Mesodermal cell (in vitro differentiated cells): ENCODE results near the gene NWD2. TPM values are rescaled to one million over a fixed set of nuclear protein-coding genes. Genes with fewer than 3 reads are reported as not detected.
"Not testable (repeated sequence)": the region's sequence is repeated elsewhere in the genome, so short reads cannot be mapped to it uniquely, and the experiment has no call there.

Source experiments
- H3K27ac ChIP-seq: 2 replicates; pipeline ENCODE4 v1.7.0; 2013; ENCODE audit warnings: mild to moderate bottlenecking, low read depth, low read length, moderate library complexity; ENCODE audit not compliant: severe bottlenecking
- H3K36me3 ChIP-seq: 2 replicates; pipeline ENCODE4 v1.7.1; 2013; ENCODE audit warnings: mild to moderate bottlenecking, low read length, moderate library complexity; ENCODE audit not compliant: control insufficient read depth, insufficient read depth
- H3K4me1 ChIP-seq: one replicate; pipeline ENCODE4 v1.7.1; 2013; ENCODE audit warnings: mild to moderate bottlenecking, low read length; ENCODE audit not compliant: insufficient read depth, control insufficient read depth, poor library complexity, severe bottlenecking
- H3K4me3 ChIP-seq: 2 replicates; pipeline ENCODE4 v1.7.0; 2013; ENCODE audit warnings: low read length, control low read depth, mild to moderate bottlenecking; ENCODE audit not compliant: insufficient read depth, poor library complexity, severe bottlenecking; ENCODE audit errors: extremely low read depth
- H3K9me3 ChIP-seq: 2 replicates; pipeline ENCODE4 v1.7.1; 2013; ENCODE audit warnings: mild to moderate bottlenecking, low read length, moderate library complexity; ENCODE audit not compliant: control insufficient read depth
- WGBS, 2 experiments: methylation state at CpG; one replicate each; pipeline ENCODE4 v1.1.5; 2013; ENCODE audit warnings: missing lambda C conversion rate in 2 of 2; ENCODE audit not compliant: insufficient coverage in 2 of 2; 5-methylcytosine and 5-hydroxymethylcytosine counted together
- polyA plus RNA-seq, 2 experiments: library from polyadenylated mRNA; stranded (reverse); fragments of 50-300 nt; gene quantifications; one replicate each; pipeline ENCODE4 v1.2.3, GENCODE V29; 2013

Gene NWD2, protein sequence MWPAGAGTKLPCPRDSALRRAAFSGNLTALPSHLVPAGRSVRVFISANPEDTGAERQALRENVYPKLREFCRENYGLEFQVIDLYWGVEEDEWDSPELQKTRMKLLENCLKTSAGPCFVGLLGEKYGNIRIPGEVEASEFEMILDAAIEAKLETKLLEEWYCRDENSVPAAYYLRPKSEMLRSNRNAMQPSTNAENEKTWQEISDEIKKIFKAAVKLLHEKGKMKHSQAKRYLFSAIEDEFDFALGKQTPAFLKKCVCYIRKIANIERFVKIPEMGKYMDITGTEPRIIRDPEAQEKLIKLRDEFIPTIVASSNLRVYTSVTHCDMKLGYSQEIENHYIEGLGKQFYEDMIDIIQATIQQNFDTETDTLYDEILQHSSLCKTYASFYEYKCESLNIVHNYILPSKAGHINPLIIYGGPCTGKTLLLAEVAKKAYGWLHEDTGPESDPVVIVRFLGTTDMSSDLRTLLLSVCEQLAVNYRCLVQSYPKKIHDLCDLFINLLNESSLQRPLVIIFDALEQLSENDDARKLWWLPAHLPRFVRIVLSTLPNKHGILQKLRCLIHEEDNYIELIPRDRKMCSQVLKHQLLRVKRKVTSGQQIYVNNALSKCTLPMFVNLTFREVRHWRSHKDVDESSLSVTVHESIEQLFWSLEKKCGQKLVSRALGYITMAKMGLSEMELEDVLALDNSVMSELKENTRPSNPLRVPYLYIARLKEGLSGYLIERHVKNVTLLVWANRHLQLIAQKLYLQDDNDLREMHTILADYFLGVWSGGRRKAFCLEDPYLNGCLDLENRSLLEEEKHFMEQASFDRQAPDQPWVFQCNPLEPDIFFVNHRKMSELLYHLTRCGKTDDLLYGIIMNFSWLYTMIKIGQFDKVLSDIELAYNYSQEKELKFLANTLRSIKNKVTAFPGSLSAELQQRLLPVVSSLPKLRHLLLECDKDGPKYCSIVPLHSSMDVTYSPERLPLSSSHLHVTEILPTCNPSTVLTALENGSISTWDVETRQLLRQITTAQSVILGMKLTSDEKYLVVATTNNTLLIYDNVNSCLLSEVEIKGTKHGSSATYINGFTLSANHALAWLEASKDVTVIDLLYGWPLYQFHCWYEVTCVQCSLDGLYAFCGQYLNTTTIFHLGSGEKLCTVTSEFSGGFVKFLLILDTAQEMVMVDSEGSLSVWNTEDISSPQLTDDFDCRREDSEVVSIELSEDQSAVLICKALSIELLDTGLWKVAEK (N-terminal part only)
- not detected for polyA plus RNA-seq (2013, experiment 1 of 2)
- 0.05 TPM for polyA plus RNA-seq (2013, experiment 2 of 2)

GRCh38 chr4:37244583-37245390, at the start of gene NWD2:
TSS of gene NWD2 (plus strand) at chr4:37244743. CDS start at chr4:37245068, 325 bp downstream.
- Histone ChIP-seq H3K9me3 (no peaks in the 10 kb centered on the region), H3K4me3 (peak within 1 kb of the TSS; percentile 40), H3K36me3 (no peaks in the 10 kb centered on the region), H3K27ac (no peak within 1 kb of the TSS), H3K4me1 (peaks cover 4% of the 10 kb centered on the region)
- 0% methylated on average over 60 to 86 of the region's 95 CpGs for WGBS, 2 experiments

DNA sequence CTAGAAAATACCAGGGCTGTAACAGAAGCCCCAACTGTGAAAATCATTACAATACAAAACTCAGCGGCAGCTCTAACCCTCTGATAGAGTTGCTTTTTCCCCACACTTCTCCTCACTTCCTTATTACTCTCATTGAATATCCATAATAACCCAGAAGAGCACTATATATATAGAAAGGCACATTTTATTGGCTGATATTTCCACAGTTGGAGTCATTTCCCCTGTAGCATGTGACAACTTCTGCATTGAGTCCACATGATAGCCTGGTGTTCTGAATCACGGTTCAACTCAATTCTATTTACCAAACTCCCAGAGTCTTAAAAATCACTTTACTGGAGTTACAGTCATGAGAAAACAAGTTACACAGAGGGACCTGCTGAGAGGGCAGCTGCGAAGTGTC, 46.6 kb upstream of the NWD2 start:
- no peaks in the 10 kb centered on the region for H3K36me3 ChIP-seq
- no peak overlapping the region for H3K4me3 ChIP-seq
- no peaks in the 10 kb centered on the region for H3K4me1 ChIP-seq
- H3K27ac ChIP-seq: no peak overlapping the region
- WGBS, 2 experiments: 88 to 100% methylated on average over 1 to 2 of the region's 3 CpGs
- no peaks in the 10 kb centered on the region for H3K9me3 ChIP-seq

GRCh38 chr4:37204740-37205139, 39.8 kb upstream of the NWD2 start:
- not testable (repeated sequence) for H3K27ac ChIP-seq, H3K4me1 ChIP-seq, H3K9me3 ChIP-seq, H3K4me3 ChIP-seq, H3K36me3 ChIP-seq
- WGBS, 2 experiments: 82 to 83% methylated on average over 1 of the region's 1 CpG

- Histone ChIP-seq H3K27ac (no peak overlapping the region), H3K4me1 (no peaks in the 10 kb centered on the region), H3K36me3 (no peaks in the 10 kb centered on the region), H3K9me3 (no peaks in the 10 kb centered on the region), H3K4me3 (no peak overlapping the region)
- WGBS, 2 experiments: 100% methylated on average over 1 of the region's 2 CpGs; no CpG with 5 or more reads in 1 of the 2 experiments
Observed at GRCh38 chr4:37216209-37216608, 28.3 kb upstream of the NWD2 start.

DNA sequence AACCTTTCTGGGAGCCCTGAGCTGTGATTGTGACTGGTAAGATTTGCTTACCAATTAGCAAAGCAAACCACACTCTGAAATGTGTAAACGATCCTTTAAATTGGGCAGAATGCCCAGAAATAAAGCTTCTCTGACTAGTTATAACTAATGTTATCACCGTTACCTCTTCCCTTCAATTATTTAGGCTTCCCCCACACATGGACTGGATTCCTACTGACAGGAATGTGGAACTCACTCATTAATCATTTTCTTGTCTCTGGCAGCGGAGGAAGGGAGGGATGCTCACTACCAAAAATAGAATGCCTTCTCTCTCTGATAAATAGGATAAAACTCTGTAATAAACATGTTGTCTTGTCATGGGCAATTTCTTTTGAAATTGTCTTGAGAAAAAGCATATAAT, 25.3 kb upstream of the NWD2 start:
- no CpG with 5 or more reads among the region's 3 CpGs for WGBS, 2 experiments
- H3K27ac ChIP-seq: no peak overlapping the region
- no peaks in the 10 kb centered on the region for H3K4me1 ChIP-seq
- H3K9me3 ChIP-seq: no peaks in the 10 kb centered on the region
- no peaks in the 10 kb centered on the region for H3K36me3 ChIP-seq
- no peak overlapping the region for H3K4me3 ChIP-seq

GRCh38 chr4:37219990-37220389, 24.6 kb upstream of the NWD2 start:
- 83 to 100% methylated on average over 1 of the region's 2 CpGs for WGBS, 2 experiments
- Histone ChIP-seq H3K9me3 (no peaks in the 10 kb centered on the region), H3K36me3 (no peaks in the 10 kb centered on the region), H3K27ac (no peak overlapping the region), H3K4me1 (no peaks in the 10 kb centered on the region), H3K4me3 (no peak overlapping the region)

GRCh38 chr4:37220685-37221084, 23.9 kb upstream of the NWD2 start:
- Histone ChIP-seq H3K9me3 (no peaks in the 10 kb centered on the region), H3K4me3 (no peak overlapping the region), H3K4me1 (no peaks in the 10 kb centered on the region), H3K27ac (no peak overlapping the region), H3K36me3 (no peaks in the 10 kb centered on the region)
- WGBS, 2 experiments: no CpG with 5 or more reads among the region's 3 CpGs

DNA sequence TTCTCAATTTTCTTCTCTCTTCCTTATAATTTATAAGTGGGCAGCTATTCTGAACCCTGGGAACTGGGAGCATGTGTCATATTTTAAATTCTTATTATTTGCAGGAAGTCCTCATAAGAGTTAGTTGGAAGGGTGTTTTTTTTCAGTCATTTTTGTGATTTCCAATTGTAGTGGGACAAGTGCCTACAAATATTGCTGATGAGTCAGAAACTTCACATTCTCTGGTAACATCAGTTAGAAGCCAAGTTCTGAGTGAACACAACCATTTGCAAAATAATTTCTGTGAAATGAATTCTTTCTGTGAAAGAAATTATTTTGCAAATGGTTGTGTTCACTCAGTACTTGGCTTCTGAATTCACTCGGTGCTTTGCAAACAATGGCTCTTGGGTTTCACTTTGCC, 20.8 kb upstream of the NWD2 start:
- Histone ChIP-seq H3K36me3 (no peaks in the 10 kb centered on the region), H3K4me1 (no peaks in the 10 kb centered on the region), H3K27ac (no peak overlapping the region), H3K4me3 (no peak overlapping the region), H3K9me3 (no peaks in the 10 kb centered on the region)
- 100% methylated on average over 1 of the region's 1 CpG for WGBS, 2 experiments

DNA sequence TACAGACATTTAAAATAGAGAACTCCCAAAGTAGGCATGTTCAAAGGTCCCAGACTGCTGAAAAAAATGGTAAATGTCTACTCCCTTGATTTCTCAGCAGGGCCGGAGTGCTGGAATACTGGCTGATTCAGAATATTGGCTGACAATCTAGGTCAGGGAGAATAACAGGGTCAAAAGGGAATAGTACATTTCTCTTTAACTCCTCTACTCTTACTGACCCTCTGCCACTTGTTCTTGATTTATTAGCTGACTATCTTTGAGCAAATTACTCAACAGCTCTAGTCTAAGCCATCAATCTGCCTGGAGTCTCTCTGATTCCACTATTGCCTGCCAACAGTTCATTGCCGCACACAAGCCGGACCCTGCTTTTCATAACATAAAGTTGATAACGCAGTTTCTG, 19.7 kb upstream of the NWD2 start:
- Histone ChIP-seq H3K27ac (no peak overlapping the region), H3K36me3 (no peaks in the 10 kb centered on the region), H3K4me3 (no peak overlapping the region), H3K9me3 (no peaks in the 10 kb centered on the region), H3K4me1 (no peaks in the 10 kb centered on the region)
- 83 to 100% methylated on average over 3 to 4 of the region's 4 CpGs for WGBS, 2 experiments

DNA sequence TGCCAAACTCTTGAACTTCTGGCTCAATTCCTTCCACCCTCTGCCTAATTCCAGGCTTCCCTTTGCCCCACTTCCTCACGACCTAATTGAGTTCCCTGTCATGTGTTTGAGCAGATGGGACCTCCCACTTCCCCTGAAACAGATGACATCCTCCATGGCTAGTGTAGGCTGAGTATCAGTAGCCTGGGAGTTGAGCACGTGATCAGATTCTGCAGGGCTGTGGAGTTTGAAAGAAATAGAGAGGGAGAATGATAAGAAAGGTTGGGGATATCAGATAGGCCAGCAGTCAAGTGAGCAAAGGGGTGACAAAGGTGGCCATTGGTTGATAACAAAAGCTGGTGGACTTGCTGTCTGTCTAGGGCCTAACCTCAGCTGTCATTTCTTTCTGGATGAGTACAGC, 18.8 kb upstream of the NWD2 start:
- Histone ChIP-seq H3K9me3 (no peaks in the 10 kb centered on the region), H3K36me3 (no peaks in the 10 kb centered on the region), H3K27ac (no peak overlapping the region), H3K4me1 (no peaks in the 10 kb centered on the region), H3K4me3 (no peak overlapping the region)
- whole genome bisulfite sequencing, 2 experiments: 71% methylated on average over 1 of the region's 2 CpGs; no CpG with 5 or more reads in 1 of the 2 experiments
